HG03280 (cell line): ENCODE data around the gene CEACAM19.
A peak's percentile ranks its signal among the peaks of the same experiment; 100 is the strongest.
"Not testable (repeated sequence)": the region's sequence is repeated elsewhere in the genome, so short reads cannot be mapped to it uniquely, and the experiment has no call there.

Experiments
- ATAC-seq: cut with Tn5 transposase; IDR thresholded peaks from one replicate; pipeline ENCODE4 v1.9.1; 2021; ENCODE audit warnings: mild to moderate bottlenecking, moderate library complexity; ENCODE audit not compliant: unreplicated experiment

Gene CEACAM19

GRCh38 chr19:44720396-44720795, 49.1 kb downstream of the CEACAM19 start:
- ATAC-seq = not testable (repeated sequence)

GRCh38 chr19:44720945-44721344, 49.7 kb downstream of the CEACAM19 start:
- ATAC-seq = no peak

- ATAC-seq = not testable (repeated sequence)
Observed at GRCh38 chr19:44721369-44721768, 50.1 kb downstream of the CEACAM19 start.

- ATAC-seq = no peak
Observed at GRCh38 chr19:44722131-44723121, 51.1 kb downstream of the CEACAM19 start.

- ATAC-seq = peak; percentile 38
Observed at GRCh38 chr19:44723299-44723951, 52.1 kb downstream of the CEACAM19 start.

- peak; percentile 70 for ATAC-seq
Observed at GRCh38 chr19:44723952-44724319, 52.7 kb downstream of the CEACAM19 start.

GRCh38 chr19:44725251-44725650, 54.0 kb downstream of the CEACAM19 start:
- ATAC-seq = no peak

GRCh38 chr19:44725684-44726083, 54.4 kb downstream of the CEACAM19 start:
- no peak for ATAC-seq

GRCh38 chr19:44726465-44726864, 55.2 kb downstream of the CEACAM19 start:
- no peak for ATAC-seq

GRCh38 chr19:44728178-44728577, 56.9 kb downstream of the CEACAM19 start:
- ATAC-seq = no peak

- ATAC-seq = no peak
Observed at GRCh38 chr19:44729516-44730033, 58.3 kb downstream of the CEACAM19 start.

GRCh38 chr19:44731081-44731480, 59.8 kb downstream of the CEACAM19 start:
- no peak for ATAC-seq

- ATAC-seq = no peak
Observed at GRCh38 chr19:44731622-44732021, 60.3 kb downstream of the CEACAM19 start.

- ATAC-seq = no peak
Observed at GRCh38 chr19:44732235-44733014, 61.1 kb downstream of the CEACAM19 start.
